ENCODE results near the gene HES3.

The HES3 gene

DNA sequence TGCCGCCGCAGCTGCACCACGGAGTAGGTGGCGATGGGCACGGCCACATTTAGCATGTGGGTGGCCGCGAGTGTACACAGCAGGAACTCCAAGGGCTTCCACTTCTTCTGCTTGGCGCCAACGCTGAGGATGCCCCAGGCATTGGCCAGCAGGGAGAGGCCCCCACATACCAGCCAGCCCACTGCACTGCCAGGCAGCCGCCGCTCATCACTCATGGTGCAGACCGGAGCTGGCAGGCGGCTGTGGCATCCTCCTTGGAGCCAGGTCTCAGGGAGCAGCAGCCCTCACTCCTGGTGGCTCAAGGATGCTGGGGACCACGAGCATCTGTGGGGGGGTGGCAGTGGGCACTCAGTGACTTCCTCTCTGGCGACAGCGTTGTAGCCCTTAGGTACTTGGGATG, 10.7 kb downstream of the HES3 start:
- H3K27me3 ChIP-seq (ENCODE audit: insufficient read depth, poor library complexity, severe bottlenecking): peaks cover 28% of the 10 kb centered on the region
- no peak for TF ChIP-seq GABPA (IDR thresholded peaks at IDR 0.05; ENCODE audit: low read depth)
- TF ChIP-seq SPI1 (IDR thresholded peaks at IDR 0.05; ENCODE audit: borderline replicate concordance, low read depth): no peak
- TF ChIP-seq, protein P1, sequence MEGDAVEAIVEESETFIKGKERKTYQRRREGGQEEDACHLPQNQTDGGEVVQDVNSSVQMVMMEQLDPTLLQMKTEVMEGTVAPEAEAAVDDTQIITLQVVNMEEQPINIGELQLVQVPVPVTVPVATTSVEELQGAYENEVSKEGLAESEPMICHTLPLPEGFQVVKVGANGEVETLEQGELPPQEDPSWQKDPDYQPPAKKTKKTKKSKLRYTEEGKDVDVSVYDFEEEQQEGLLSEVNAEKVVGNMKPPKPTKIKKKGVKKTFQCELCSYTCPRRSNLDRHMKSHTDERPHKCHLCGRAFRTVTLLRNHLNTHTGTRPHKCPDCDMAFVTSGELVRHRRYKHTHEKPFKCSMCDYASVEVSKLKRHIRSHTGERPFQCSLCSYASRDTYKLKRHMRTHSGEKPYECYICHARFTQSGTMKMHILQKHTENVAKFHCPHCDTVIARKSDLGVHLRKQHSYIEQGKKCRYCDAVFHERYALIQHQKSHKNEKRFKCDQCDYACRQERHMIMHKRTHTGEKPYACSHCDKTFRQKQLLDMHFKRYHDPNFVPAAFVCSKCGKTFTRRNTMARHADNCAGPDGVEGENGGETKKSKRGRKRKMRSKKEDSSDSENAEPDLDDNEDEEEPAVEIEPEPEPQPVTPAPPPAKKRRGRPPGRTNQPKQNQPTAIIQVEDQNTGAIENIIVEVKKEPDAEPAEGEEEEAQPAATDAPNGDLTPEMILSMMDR (IDR thresholded peaks at IDR 0.05; ENCODE audit: insufficient read depth, low read length): no peak
- TF ChIP-seq POLR2AphosphoS5 (IDR thresholded peaks at IDR 0.05; ENCODE audit: low read depth): no peak
- TF ChIP-seq, protein P2, sequence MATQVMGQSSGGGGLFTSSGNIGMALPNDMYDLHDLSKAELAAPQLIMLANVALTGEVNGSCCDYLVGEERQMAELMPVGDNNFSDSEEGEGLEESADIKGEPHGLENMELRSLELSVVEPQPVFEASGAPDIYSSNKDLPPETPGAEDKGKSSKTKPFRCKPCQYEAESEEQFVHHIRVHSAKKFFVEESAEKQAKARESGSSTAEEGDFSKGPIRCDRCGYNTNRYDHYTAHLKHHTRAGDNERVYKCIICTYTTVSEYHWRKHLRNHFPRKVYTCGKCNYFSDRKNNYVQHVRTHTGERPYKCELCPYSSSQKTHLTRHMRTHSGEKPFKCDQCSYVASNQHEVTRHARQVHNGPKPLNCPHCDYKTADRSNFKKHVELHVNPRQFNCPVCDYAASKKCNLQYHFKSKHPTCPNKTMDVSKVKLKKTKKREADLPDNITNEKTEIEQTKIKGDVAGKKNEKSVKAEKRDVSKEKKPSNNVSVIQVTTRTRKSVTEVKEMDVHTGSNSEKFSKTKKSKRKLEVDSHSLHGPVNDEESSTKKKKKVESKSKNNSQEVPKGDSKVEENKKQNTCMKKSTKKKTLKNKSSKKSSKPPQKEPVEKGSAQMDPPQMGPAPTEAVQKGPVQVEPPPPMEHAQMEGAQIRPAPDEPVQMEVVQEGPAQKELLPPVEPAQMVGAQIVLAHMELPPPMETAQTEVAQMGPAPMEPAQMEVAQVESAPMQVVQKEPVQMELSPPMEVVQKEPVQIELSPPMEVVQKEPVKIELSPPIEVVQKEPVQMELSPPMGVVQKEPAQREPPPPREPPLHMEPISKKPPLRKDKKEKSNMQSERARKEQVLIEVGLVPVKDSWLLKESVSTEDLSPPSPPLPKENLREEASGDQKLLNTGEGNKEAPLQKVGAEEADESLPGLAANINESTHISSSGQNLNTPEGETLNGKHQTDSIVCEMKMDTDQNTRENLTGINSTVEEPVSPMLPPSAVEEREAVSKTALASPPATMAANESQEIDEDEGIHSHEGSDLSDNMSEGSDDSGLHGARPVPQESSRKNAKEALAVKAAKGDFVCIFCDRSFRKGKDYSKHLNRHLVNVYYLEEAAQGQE (IDR thresholded peaks at IDR 0.05; ENCODE audit: insufficient replicate concordance, low read depth): no peak
- no peak for DNase-seq (ENCODE audit: low read depth in 1 of 2, low spot score in 1 of 2)
- H3K27ac ChIP-seq (replicated peaks): no peak overlapping the region
- H3K4me3 ChIP-seq (replicated peaks; ENCODE audit: insufficient read depth, low read length): no peak overlapping the region

DNA sequence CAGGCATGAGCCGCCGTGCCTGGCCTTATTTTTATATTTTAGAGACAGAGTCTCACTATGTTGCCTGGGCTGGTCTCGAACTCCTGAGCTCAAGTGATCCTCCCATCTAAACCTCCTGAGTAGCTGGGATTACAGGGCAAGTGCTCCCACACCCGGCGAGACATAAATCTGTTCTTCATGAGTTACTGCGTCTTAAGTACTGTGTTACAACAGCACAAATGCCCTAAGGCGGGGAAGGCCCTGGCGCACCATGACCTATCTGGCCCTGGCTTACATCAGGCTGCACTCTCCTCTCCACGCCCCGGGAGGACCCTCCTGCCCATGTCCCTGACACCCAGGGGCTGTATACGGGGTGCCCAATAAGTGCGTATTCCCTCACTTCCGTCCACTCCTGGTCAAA, 12.7 kb downstream of the HES3 start:
- Histone ChIP-seq H3K27ac (replicated peaks) (no peak overlapping the region), H3K4me3 (replicated peaks; ENCODE audit: insufficient read depth, low read length) (no peak overlapping the region), H3K27me3 (ENCODE audit: insufficient read depth, poor library complexity, severe bottlenecking) (peaks cover 29% of the 10 kb centered on the region)
- TF ChIP-seq, protein P1 (IDR thresholded peaks at IDR 0.05; ENCODE audit: insufficient read depth, low read length): no peak
- TF ChIP-seq POLR2AphosphoS5 (IDR thresholded peaks at IDR 0.05; ENCODE audit: low read depth) (no peak), GABPA (IDR thresholded peaks at IDR 0.05; ENCODE audit: low read depth) (no peak), SPI1 (IDR thresholded peaks at IDR 0.05; ENCODE audit: borderline replicate concordance, low read depth) (no peak)
- TF ChIP-seq, protein P2 (IDR thresholded peaks at IDR 0.05; ENCODE audit: insufficient replicate concordance, low read depth): no peak
- no peak for DNase-seq (ENCODE audit: low read depth in 1 of 2, low spot score in 1 of 2)

DNA sequence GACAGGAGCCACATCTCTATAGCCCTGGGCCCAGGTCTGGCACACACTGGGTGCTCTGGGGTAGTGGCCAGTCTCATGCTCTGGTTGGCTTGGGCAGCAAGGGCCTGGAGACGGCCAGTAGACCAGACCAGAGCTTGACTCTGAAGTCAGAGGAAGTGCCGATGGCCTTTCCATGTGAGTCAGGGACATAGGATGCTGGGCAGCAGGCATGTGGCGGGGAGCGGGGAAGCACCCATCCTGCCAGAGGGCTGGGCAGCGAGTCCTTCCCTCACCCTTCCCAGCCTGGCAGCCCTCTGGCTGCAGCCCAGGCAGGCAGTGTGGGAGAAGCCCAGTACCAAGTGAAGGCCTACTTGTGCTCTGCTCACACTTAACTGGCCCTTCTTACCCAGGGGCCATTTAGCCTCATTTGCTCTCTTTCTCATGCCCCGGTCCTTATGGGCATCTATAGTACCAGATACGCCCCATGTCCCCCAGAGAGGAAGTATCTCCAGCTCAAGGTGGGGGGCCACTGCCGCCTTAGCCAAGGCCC, 13.6 kb downstream of the HES3 start:
- Histone ChIP-seq H3K4me3 (replicated peaks; ENCODE audit: insufficient read depth, low read length) (no peak overlapping the region), H3K27ac (replicated peaks) (no peak overlapping the region), H3K27me3 (ENCODE audit: insufficient read depth, poor library complexity, severe bottlenecking) (peaks cover 34% of the 10 kb centered on the region)
- no peak for DNase-seq (ENCODE audit: low read depth in 1 of 2, low spot score in 1 of 2)
- TF ChIP-seq, protein P2 (IDR thresholded peaks at IDR 0.05; ENCODE audit: insufficient replicate concordance, low read depth): no peak
- TF ChIP-seq, protein P1 (IDR thresholded peaks at IDR 0.05; ENCODE audit: insufficient read depth, low read length): no peak
- TF ChIP-seq SPI1 (IDR thresholded peaks at IDR 0.05; ENCODE audit: borderline replicate concordance, low read depth) (no peak), GABPA (IDR thresholded peaks at IDR 0.05; ENCODE audit: low read depth) (no peak), POLR2AphosphoS5 (IDR thresholded peaks at IDR 0.05; ENCODE audit: low read depth) (no peak)
